Measurements from ENCODE around the gene GALNT9.

GRCh38 chr12:132225214-132225613 lies 104.2 kb downstream of the GALNT9 start:
- no peak for TF ChIP-seq RFX5 (IDR thresholded peaks at IDR 0.05; ENCODE audit: low read length)
- no peak for TF ChIP-seq RCOR1 (IDR thresholded peaks at IDR 0.05; ENCODE audit: low read length)
- TF ChIP-seq, protein P1, sequence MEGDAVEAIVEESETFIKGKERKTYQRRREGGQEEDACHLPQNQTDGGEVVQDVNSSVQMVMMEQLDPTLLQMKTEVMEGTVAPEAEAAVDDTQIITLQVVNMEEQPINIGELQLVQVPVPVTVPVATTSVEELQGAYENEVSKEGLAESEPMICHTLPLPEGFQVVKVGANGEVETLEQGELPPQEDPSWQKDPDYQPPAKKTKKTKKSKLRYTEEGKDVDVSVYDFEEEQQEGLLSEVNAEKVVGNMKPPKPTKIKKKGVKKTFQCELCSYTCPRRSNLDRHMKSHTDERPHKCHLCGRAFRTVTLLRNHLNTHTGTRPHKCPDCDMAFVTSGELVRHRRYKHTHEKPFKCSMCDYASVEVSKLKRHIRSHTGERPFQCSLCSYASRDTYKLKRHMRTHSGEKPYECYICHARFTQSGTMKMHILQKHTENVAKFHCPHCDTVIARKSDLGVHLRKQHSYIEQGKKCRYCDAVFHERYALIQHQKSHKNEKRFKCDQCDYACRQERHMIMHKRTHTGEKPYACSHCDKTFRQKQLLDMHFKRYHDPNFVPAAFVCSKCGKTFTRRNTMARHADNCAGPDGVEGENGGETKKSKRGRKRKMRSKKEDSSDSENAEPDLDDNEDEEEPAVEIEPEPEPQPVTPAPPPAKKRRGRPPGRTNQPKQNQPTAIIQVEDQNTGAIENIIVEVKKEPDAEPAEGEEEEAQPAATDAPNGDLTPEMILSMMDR (IDR thresholded peaks at IDR 0.05) = no peak
- no peak for TF ChIP-seq EP300 (IDR thresholded peaks at IDR 0.05; ENCODE audit: borderline replicate concordance in 1 of 2, low read depth in 1 of 2, low read length in 1 of 2)
- TF ChIP-seq USF2 (IDR thresholded peaks at IDR 0.05; ENCODE audit: borderline replicate concordance, low read depth, low read length) = no peak
- TF ChIP-seq CHD2 (IDR thresholded peaks at IDR 0.05; ENCODE audit: low read length, partially characterized antibody) = no peak
- TF ChIP-seq, protein P2, sequence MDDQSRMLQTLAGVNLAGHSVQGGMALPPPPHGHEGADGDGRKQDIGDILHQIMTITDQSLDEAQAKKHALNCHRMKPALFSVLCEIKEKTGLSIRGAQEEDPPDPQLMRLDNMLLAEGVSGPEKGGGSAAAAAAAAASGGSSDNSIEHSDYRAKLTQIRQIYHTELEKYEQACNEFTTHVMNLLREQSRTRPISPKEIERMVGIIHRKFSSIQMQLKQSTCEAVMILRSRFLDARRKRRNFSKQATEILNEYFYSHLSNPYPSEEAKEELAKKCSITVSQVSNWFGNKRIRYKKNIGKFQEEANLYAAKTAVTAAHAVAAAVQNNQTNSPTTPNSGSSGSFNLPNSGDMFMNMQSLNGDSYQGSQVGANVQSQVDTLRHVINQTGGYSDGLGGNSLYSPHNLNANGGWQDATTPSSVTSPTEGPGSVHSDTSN (IDR thresholded peaks at IDR 0.05) = no peak
- TF ChIP-seq EZH2phosphoT487 (IDR thresholded peaks at IDR 0.05; ENCODE audit: borderline replicate concordance, low read depth) = no peak
- no peak for TF ChIP-seq FOXJ3 (CRISPR knock-in tag; IDR thresholded peaks at IDR 0.05)
- no peak for TF ChIP-seq TAF1 (IDR thresholded peaks at IDR 0.05; ENCODE audit: borderline replicate concordance, low read depth, low read length)

All from SK-N-SH (cell line).